HepG2 (cell line): ENCODE measurements around the gene PCBP2. TPM values are rescaled to one million over a fixed set of nuclear protein-coding genes. Genes with fewer than 3 reads are reported as not detected.

Experiments used
- ATAC-seq: fragments of 200-7000 bp; cut with Tn5 transposase; 3 replicates; pipeline ENCODE4 v1.9.1; 2020; ENCODE audit warnings: mild to moderate bottlenecking, moderate library complexity
- BruUV-seq: library from RNA; stranded (reverse); fragments of 400-500 nt; replicated peaks from 2 replicates; lab custom pipeline; 2021; lab: Mats Ljungman, UMichigan
- CTCF ChIA-PET: fragments of 300-600 bp; formaldehyde crosslinking; extraction: SDS; loops from one replicate; lab custom pipeline; 2021; ENCODE audit warnings: low total read pairs, inconsistent platforms, low intra/inter-chr PET ratio; lab: Yijun Ruan, JAX
- POLR2A ChIA-PET: fragments of 350-600 bp; sonication (Branson Sonifier 250); formaldehyde crosslinking; loops from one replicate; lab custom pipeline; 2020; ENCODE audit warnings: antibody characterized with exemption, inconsistent platforms; lab: Yijun Ruan, JAX
- DNase-seq: peaks from one replicate; pipeline ENCODE4 v3.0.0-alpha.2; 2015; ENCODE audit warnings: low spot score
- FAIRE-seq: peaks from 3 replicates; lab custom pipeline; 2011; peaks lifted over from hg19 to GRCh38; lab: Jason Lieb, UNC
- H2AFZ ChIP-seq: one replicate; pipeline ENCODE4 v1.6.1; 2011; ENCODE audit warnings: low read length, inconsistent platforms
- H3K27ac ChIP-seq: fragments of 300-600 bp; 3 replicates; pipeline ENCODE4 v1.8.0; 2011; ENCODE audit warnings: mixed run types, mild to moderate bottlenecking, mixed read lengths, low read length, inconsistent platforms; ENCODE audit not compliant: insufficient read depth; ENCODE audit errors: extremely low read length
- H3K27me3 ChIP-seq, 2 experiments: fragments of 200-600 bp in 1 of 2; 2 replicates in 1 of 2; 3 replicates in 1 of 2; pipeline versions ENCODE4 v1.6.0 to v1.8.0; 2011; ENCODE audit warnings: low read length in 2 of 2, mild to moderate bottlenecking in 2 of 2, moderate library complexity in 2 of 2, inconsistent platforms in 1 of 2; ENCODE audit not compliant: insufficient read depth in 2 of 2, control insufficient read depth in 1 of 2
- H3K36me3 ChIP-seq, 2 experiments: fragments of 200-600 bp in 1 of 2; replicated peaks in 1 of 2; 2 replicates in 1 of 2; 3 replicates in 1 of 2; pipeline versions ENCODE4 v1.5.1 to v1.8.0; 2011; ENCODE audit warnings: low read length in 2 of 2, inconsistent platforms in 1 of 2; ENCODE audit not compliant: insufficient read depth in 2 of 2, control insufficient read depth in 1 of 2
- H3K4me1 ChIP-seq: 2 replicates; pipeline ENCODE4 v1.5.1; 2012; ENCODE audit warnings: low read length, inconsistent platforms; ENCODE audit not compliant: insufficient read depth
- H3K4me2 ChIP-seq: 2 replicates; pipeline ENCODE4 v1.6.0; 2011; ENCODE audit warnings: low read depth, low read length, inconsistent platforms
- H3K4me3 ChIP-seq, 3 experiments: fragments of 200-600 bp in 1 of 3; sonication (generic), shearing (Covaris generic) in 1 of 3; replicated peaks in 1 of 3; 2 replicates each; pipeline ENCODE4 v1.5.1; 2011 to 2016; ENCODE audit warnings: low read length in 3 of 3, inconsistent platforms in 2 of 3, low read depth in 2 of 3, mild to moderate bottlenecking in 2 of 3, control low read depth in 1 of 3, mixed read lengths in 1 of 3; ENCODE audit not compliant: insufficient read depth in 1 of 3
- H3K79me2 ChIP-seq: one replicate; pipeline ENCODE4 v1.6.1; 2011; ENCODE audit warnings: low read length, inconsistent platforms; ENCODE audit not compliant: insufficient read depth
- H3K9ac ChIP-seq: 2 replicates; pipeline ENCODE4 v1.6.0; 2011; ENCODE audit warnings: mild to moderate bottlenecking, low read depth, low read length, inconsistent platforms; ENCODE audit not compliant: insufficient read depth
- H3K9me3 ChIP-seq: 2 replicates; pipeline ENCODE4 v1.5.1; 2012; ENCODE audit warnings: mild to moderate bottlenecking, low read length
- H4K20me1 ChIP-seq: 2 replicates; pipeline ENCODE4 v1.6.0; 2011; ENCODE audit warnings: inconsistent platforms, mild to moderate bottlenecking, low read length, moderate library complexity; ENCODE audit not compliant: insufficient read depth
- ATF3 ChIP-seq: sonication (generic); formaldehyde crosslinking; IDR thresholded peaks from 2 replicates; pipeline ENCODE4 v1.4.0; 2020; ENCODE audit warnings: missing genetic modification reagents
- BORCS8-MEF2B ChIP-seq: sonication (generic); formaldehyde crosslinking; IDR thresholded peaks from 2 replicates; pipeline ENCODE4 v1.8.0; 2022; ENCODE audit warnings: mild to moderate bottlenecking, missing genetic modification reagents
- DNMT3B ChIP-seq: conservative IDR thresholded peaks from 2 replicates; pipeline ENCODE4 v1.6.1; 2016; ENCODE audit warnings: missing biosample characterization, control low read depth
- HES4 ChIP-seq: sonication (generic); formaldehyde crosslinking; IDR thresholded peaks from 2 replicates; pipeline ENCODE4 v1.9.0; 2021; ENCODE audit warnings: mild to moderate bottlenecking, missing genetic modification reagents, borderline replicate concordance
- KDM4B ChIP-seq: sonication (generic); formaldehyde crosslinking; IDR thresholded peaks from 2 replicates; pipeline ENCODE4 v1.4.0; 2020; ENCODE audit warnings: missing genetic modification reagents
- MAFK ChIP-seq, 2 experiments: IDR thresholded peaks in 1 of 2; conservative IDR thresholded peaks in 1 of 2; 2 replicates each; pipeline ENCODE4 v1.6.1; 2011; ENCODE audit warnings: improper control_type of control experiment in 2 of 2, low read length in 2 of 2
- MYC ChIP-seq: sonication (generic); formaldehyde crosslinking; IDR thresholded peaks from 2 replicates; pipeline ENCODE4 v1.9.0; 2021; ENCODE audit warnings: missing genetic modification reagents, borderline replicate concordance
- RELA ChIP-seq: sonication (generic); formaldehyde crosslinking; IDR thresholded peaks from 2 replicates; pipeline ENCODE4 v1.4.0; 2020; ENCODE audit warnings: missing genetic modification reagents
- SATB2 ChIP-seq: sonication (generic); formaldehyde crosslinking; IDR thresholded peaks from 2 replicates; pipeline ENCODE4 v1.5.0; 2020; ENCODE audit warnings: missing genetic modification reagents
- TARDBP ChIP-seq: sonication (generic); formaldehyde crosslinking; IDR thresholded peaks from 2 replicates; pipeline ENCODE4 v1.8.0; 2022; ENCODE audit warnings: mild to moderate bottlenecking, missing genetic modification reagents
- TBX3 ChIP-seq: fragments of 450-650 bp; IDR thresholded peaks from 2 replicates; pipeline ENCODE4 v1.6.1; 2017; ENCODE audit warnings: antibody characterized with exemption, mild to moderate bottlenecking, inconsistent platforms, borderline replicate concordance
- ZKSCAN8 ChIP-seq: IDR thresholded peaks from 2 replicates; pipeline ENCODE4 v1.6.1; 2016; ENCODE audit warnings: borderline replicate concordance, missing genetic modification reagents, missing compliant biosample characterization
- ZNF274 ChIP-seq: sonication (generic); formaldehyde crosslinking; IDR thresholded peaks from 2 replicates; pipeline ENCODE4 v1.5.1; 2020; ENCODE audit warnings: mild to moderate bottlenecking, missing genetic modification reagents
- ZNF343 ChIP-seq: sonication (generic); formaldehyde crosslinking; IDR thresholded peaks from 2 replicates; pipeline ENCODE4 v1.4.0; 2020; ENCODE audit warnings: mild to moderate bottlenecking, missing genetic modification reagents
- ZNF367 ChIP-seq: sonication (generic); formaldehyde crosslinking; IDR thresholded peaks from 2 replicates; pipeline ENCODE4 v1.4.0; 2020; ENCODE audit warnings: missing genetic modification reagents, borderline replicate concordance
- ZNF446 ChIP-seq: sonication (generic); formaldehyde crosslinking; IDR thresholded peaks from 2 replicates; pipeline ENCODE4 v1.5.0; 2020; ENCODE audit warnings: mild to moderate bottlenecking, missing genetic modification reagents
- WGBS: methylation state at CpG from one replicate; pipeline ENCODE4 v1.1.6; 2017; ENCODE audit warnings: low lambda C conversion rate; 5-methylcytosine and 5-hydroxymethylcytosine counted together
- in situ Hi-C: cut with HindIII; loops from 2 replicates; pipeline ENCODE4 v1.10.0; 2017; ENCODE audit warnings: low pct_unique_long_range_greater_than_20kb; ENCODE audit not compliant: extremely low pct_ligation_motif_present
- intact Hi-C: fragments of 100-400 bp; cut with micrococcal nuclease; formaldehyde crosslinking; loops from one replicate; pipeline ENCODE4 v1.10.0; 2022; ENCODE audit not compliant: unreplicated experiment
- polyA plus RNA-seq, 8 experiments: library from polyadenylated mRNA; depleted of rRNA in 3 of 8; stranded (reverse) in 7 of 8; unstranded in 1 of 8; fragments of >200 nt; fragmentation: Illumina TruSeq in 4 of 8; extraction: Trizol in 4 of 8; gene quantifications; 2 replicates each; pipeline versions ENCODE4 v1.2.1 to v1.2.3, GENCODE V29; 2011 to 2016; ENCODE audit warnings: low read depth in 4 of 8, missing spikeins in 1 of 8, mixed read lengths in 1 of 8; ENCODE audit not compliant: insufficient read depth in 1 of 8
- total RNA-seq, 5 experiments: library from RNA; depleted of rRNA; stranded (reverse); fragments of >200 nt; fragmentation: Illumina TruSeq; extraction: Trizol; gene quantifications; 2 replicates each; pipeline ENCODE4 v1.2.3, GENCODE V29; 2016; ENCODE audit warnings: low read depth in 1 of 5
- TF ChIP-seq, protein P1 (sequence below): sonication (generic); formaldehyde crosslinking; IDR thresholded peaks from 2 replicates; pipeline ENCODE4 v1.5.0; 2020; ENCODE audit warnings: missing genetic modification reagents, mild to moderate bottlenecking, borderline replicate concordance
- TF ChIP-seq, protein P2 (sequence below): sonication (generic); formaldehyde crosslinking; IDR thresholded peaks from 2 replicates; pipeline ENCODE4 v1.4.0; 2020; ENCODE audit warnings: missing genetic modification reagents
- TF ChIP-seq, protein P3 (sequence below): sonication (generic); formaldehyde crosslinking; IDR thresholded peaks from 2 replicates; pipeline ENCODE4 v1.4.0; 2020; ENCODE audit warnings: missing genetic modification reagents; ENCODE audit errors: not compliant biosample characterization

Gene PCBP2
- total and polyA plus RNA-seq, 2 of the 13 experiments (the other 11 are each of a cell fraction or from before 2014, with no cell fraction given), result 154 to 345 TPM

GRCh38 chr12:53452159-53453077 lies 516 bp downstream of the PCBP2 start:
- Histone ChIP-seq H3K4me1 (peaks cover 34% of the 10 kb centered on the region), H3K27me3 (no peaks in the 10 kb centered on the region), H2AFZ (no peak overlapping the region), H3K9me3 (no peaks in the 10 kb centered on the region), H3K36me3 (peaks cover 19 to 37% of the 10 kb centered on the region in 2 experiments), H3K27ac (peak overlapping the region; percentile 92), H3K9ac (peak overlapping the region; percentile 92), H3K4me3 (peak overlapping the region; percentile 77 to 97 (median 95)), H3K79me2 (peaks cover 48% of the 10 kb centered on the region), H3K4me2 (peak overlapping the region; percentile 91), H4K20me1 (peaks cover 45% of the 10 kb centered on the region)
- POLR2A ChIA-PET, result interaction anchor here (1.0 to 2.8 kb wide), 3 partner anchors 10 to 49 kb away, joined by 3 to 9 read pairs (median 4); partner anchors contain the start of gene TARBP2
- FAIRE-seq, result no peak
- in situ Hi-C loops, result no loop called here
- peak; percentile 72 for DNase-seq
- intact Hi-C loops, result no loop called here
- ATAC-seq, result peak; percentile 74
- WGBS, result 1% methylated on average over 53 of the region's 82 CpGs
- BruUV-seq, result no TSS peak
- CTCF ChIA-PET, result no interaction called here
- 0 out of 2 replicates have a peak, but pooled peaks have one; percentile 75 for TF ChIP-seq ZNF367
- TF ChIP-seq ZNF343 (CRISPR knock-in tag), result no peak
- no peak for TF ChIP-seq MAFK (conservative IDR thresholded peaks at IDR 0.05 in 1 of 2, IDR thresholded peaks at IDR 0.05 in 1 of 2; ENCODE audit: low read length in 2 of 2)
- peak; percentile 79; the same call in 1 of the 2 replicates for TF ChIP-seq SATB2 (CRISPR knock-in tag)
- 0 out of 2 replicates have a peak, but pooled peaks have one; percentile 47 for TF ChIP-seq ZNF446 (CRISPR knock-in tag)
- peak; percentile 79; the same call in 1 of the 2 replicates for TF ChIP-seq HES4 (CRISPR knock-in tag)
- TF ChIP-seq BORCS8-MEF2B, result peak; percentile 74; the same call in 1 of the 2 replicates
- TF ChIP-seq ZNF274 (CRISPR knock-in tag), result no peak; the same call in 1 of the 2 replicates
- TF ChIP-seq ZKSCAN8 (CRISPR knock-in tag), result no peak
- no peak for TF ChIP-seq RELA (CRISPR knock-in tag)
- TF ChIP-seq DNMT3B (CRISPR knock-in tag), result 0 out of 2 replicates have a peak, but pooled peaks have one; percentile 28
- TF ChIP-seq, protein P1, sequence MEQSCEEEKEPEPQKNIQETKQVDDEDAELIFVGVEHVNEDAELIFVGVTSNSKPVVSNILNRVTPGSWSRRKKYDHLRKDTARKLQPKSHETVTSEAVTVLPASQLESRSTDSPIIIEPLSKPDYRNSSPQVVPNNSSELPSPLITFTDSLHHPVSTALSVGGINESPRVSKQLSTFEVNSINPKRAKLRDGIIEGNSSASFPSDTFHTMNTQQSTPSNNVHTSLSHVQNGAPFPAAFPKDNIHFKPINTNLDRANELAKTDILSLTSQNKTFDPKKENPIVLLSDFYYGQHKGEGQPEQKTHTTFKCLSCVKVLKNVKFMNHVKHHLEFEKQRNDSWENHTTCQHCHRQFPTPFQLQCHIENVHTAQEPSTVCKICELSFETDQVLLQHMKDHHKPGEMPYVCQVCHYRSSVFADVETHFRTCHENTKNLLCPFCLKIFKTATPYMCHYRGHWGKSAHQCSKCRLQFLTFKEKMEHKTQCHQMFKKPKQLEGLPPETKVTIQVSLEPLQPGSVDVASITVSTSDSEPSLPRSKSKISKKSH (CRISPR knock-in tag), result 0 out of 2 replicates have a peak, but pooled peaks have one; percentile 32
- TF ChIP-seq TBX3, result 0 out of 2 replicates have a peak, but pooled peaks have one; percentile 23
- TF ChIP-seq, protein P2, sequence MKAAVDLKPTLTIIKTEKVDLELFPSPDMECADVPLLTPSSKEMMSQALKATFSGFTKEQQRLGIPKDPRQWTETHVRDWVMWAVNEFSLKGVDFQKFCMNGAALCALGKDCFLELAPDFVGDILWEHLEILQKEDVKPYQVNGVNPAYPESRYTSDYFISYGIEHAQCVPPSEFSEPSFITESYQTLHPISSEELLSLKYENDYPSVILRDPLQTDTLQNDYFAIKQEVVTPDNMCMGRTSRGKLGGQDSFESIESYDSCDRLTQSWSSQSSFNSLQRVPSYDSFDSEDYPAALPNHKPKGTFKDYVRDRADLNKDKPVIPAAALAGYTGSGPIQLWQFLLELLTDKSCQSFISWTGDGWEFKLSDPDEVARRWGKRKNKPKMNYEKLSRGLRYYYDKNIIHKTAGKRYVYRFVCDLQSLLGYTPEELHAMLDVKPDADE (CRISPR knock-in tag), result peak; percentile 87; the same call in 1 of the 2 replicates
- TF ChIP-seq ATF3, result peak; percentile 47; the same call in 1 of the 2 replicates
- TF ChIP-seq, protein P3, sequence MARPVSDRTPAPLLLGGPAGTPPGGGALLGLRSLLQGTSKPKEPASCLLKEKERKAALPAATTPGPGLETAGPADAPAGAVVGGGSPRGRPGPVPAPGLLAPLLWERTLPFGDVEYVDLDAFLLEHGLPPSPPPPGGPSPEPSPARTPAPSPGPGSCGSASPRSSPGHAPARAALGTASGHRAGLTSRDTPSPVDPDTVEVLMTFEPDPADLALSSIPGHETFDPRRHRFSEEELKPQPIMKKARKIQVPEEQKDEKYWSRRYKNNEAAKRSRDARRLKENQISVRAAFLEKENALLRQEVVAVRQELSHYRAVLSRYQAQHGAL, result no peak
- no peak for TF ChIP-seq TARDBP (CRISPR knock-in tag)
- peak; percentile 54; the same call in 1 of the 2 replicates for TF ChIP-seq MYC (CRISPR knock-in tag)
- 0 out of 2 replicates have a peak, but pooled peaks have one; percentile 42 for TF ChIP-seq KDM4B (CRISPR knock-in tag)
